HEK293T (cell line): Measurements from ENCODE around the gene DOCK1.
"Not testable (repeated sequence)": the region's sequence is repeated elsewhere in the genome, so short reads cannot be mapped to it uniquely, and the experiment has no call there.

Experiments used
- CTCF ChIA-PET: fragments of 350-600 bp; formaldehyde crosslinking; extraction: SDS; loops from one replicate; lab custom pipeline; 2021; ENCODE audit warnings: antibody characterized with exemption, inconsistent platforms; lab: Yijun Ruan, JAX
- POLR2A ChIA-PET: fragments of 350-600 bp; formaldehyde crosslinking; extraction: SDS; loops from one replicate; lab custom pipeline; 2020; ENCODE audit warnings: antibody characterized with exemption, inconsistent platforms; lab: Yijun Ruan, JAX
- DNase-seq: peaks from one replicate; pipeline ENCODE4 v3.0.0; 2012; ENCODE audit warnings: mixed read lengths; ENCODE audit errors: extremely low spot score
- ARNT ChIP-seq: fragments of 450-650 bp; IDR thresholded peaks from 2 replicates; pipeline ENCODE4 v1.6.1; 2017; ENCODE audit warnings: mild to moderate bottlenecking
- BHLHE40 ChIP-seq: fragments of 450-650 bp; IDR thresholded peaks from 2 replicates; pipeline ENCODE4 v1.6.1; 2016; ENCODE audit warnings: mild to moderate bottlenecking, moderate library complexity, borderline replicate concordance
- CTBP1 ChIP-seq: fragments of 450-650 bp; IDR thresholded peaks from 2 replicates; pipeline ENCODE4 v1.6.1; 2016; ENCODE audit warnings: borderline replicate concordance
- ELF4 ChIP-seq: fragments of 450-650 bp; IDR thresholded peaks from 2 replicates; pipeline ENCODE4 v1.6.1; 2017; ENCODE audit warnings: antibody characterized with exemption
- FOXA1 ChIP-seq: fragments of 450-650 bp; IDR thresholded peaks from 2 replicates; pipeline ENCODE4 v1.6.1; 2016; ENCODE audit warnings: mild to moderate bottlenecking
- FOXK2 ChIP-seq: fragments of 450-650 bp; IDR thresholded peaks from 2 replicates; pipeline ENCODE4 v1.6.1; 2016; ENCODE audit warnings: mild to moderate bottlenecking
- FOXM1 ChIP-seq: fragments of 450-650 bp; IDR thresholded peaks from 2 replicates; pipeline ENCODE4 v1.6.1; 2017; ENCODE audit warnings: mild to moderate bottlenecking, borderline replicate concordance
- HDGF ChIP-seq: fragments of 450-650 bp; IDR thresholded peaks from 2 replicates; pipeline ENCODE4 v1.6.1; 2017; ENCODE audit warnings: antibody characterized with exemption, borderline replicate concordance
- L3MBTL2 ChIP-seq: fragments of 450-650 bp; conservative IDR thresholded peaks from 2 replicates; pipeline ENCODE4 v1.6.1; 2016; ENCODE audit warnings: mild to moderate bottlenecking
- LEF1 ChIP-seq: fragments of 450-650 bp; IDR thresholded peaks from 2 replicates; pipeline ENCODE4 v1.6.1; 2017; ENCODE audit warnings: mild to moderate bottlenecking, borderline replicate concordance
- NFRKB ChIP-seq: fragments of 450-650 bp; IDR thresholded peaks from 2 replicates; pipeline ENCODE4 v1.6.1; 2016; ENCODE audit warnings: mild to moderate bottlenecking, moderate library complexity
- PKNOX1 ChIP-seq: fragments of 450-650 bp; IDR thresholded peaks from 2 replicates; pipeline ENCODE4 v1.6.1; 2016
- SP1 ChIP-seq: fragments of 450-650 bp; IDR thresholded peaks from 2 replicates; pipeline ENCODE4 v1.6.1; 2017
- SUZ12 ChIP-seq: fragments of 450-650 bp; IDR thresholded peaks from 2 replicates; pipeline ENCODE4 v1.6.1; 2016; ENCODE audit warnings: mild to moderate bottlenecking
- TARDBP ChIP-seq: fragments of 450-650 bp; IDR thresholded peaks from 2 replicates; pipeline ENCODE4 v1.6.1; 2016
- ZNF384 ChIP-seq: fragments of 450-650 bp; IDR thresholded peaks from 2 replicates; pipeline ENCODE4 v1.6.1; 2016

The DOCK1 gene

GRCh38 chr10:126913316-126913715, 8.1 kb downstream of the DOCK1 start:
- no peak for DNase-seq
- CTCF ChIA-PET: no interaction called here
- TF ChIP-seq FOXA1 (no peak), SP1 (no peak), ARNT (no peak), FOXM1 (no peak), LEF1 (no peak), CTBP1 (no peak), PKNOX1 (no peak), BHLHE40 (no peak), TARDBP (no peak), ELF4 (no peak), ZNF384 (no peak), HDGF (no peak), L3MBTL2 (no peak), FOXK2 (no peak), NFRKB (no peak), SUZ12 (no peak)
- POLR2A ChIA-PET: interaction anchor here (1.6 kb wide), 1 partner anchor 8 kb away, joined by 4 read pairs; the partner anchor contains the start of gene DOCK1

GRCh38 chr10:126914561-126914960, 9.3 kb downstream of the DOCK1 start:
- POLR2A ChIA-PET: interaction anchor here (1.6 kb wide), 1 partner anchor 10 kb away, joined by 4 read pairs; the partner anchor contains the start of gene DOCK1
- CTCF ChIA-PET: no interaction called here
- DNase-seq: no peak
- TF ChIP-seq FOXA1 (no peak), NFRKB (no peak), FOXM1 (no peak), ARNT (no peak), ZNF384 (no peak), BHLHE40 (no peak), SP1 (no peak), SUZ12 (no peak), PKNOX1 (no peak), TARDBP (no peak), HDGF (no peak), LEF1 (no peak), FOXK2 (no peak), CTBP1 (no peak), L3MBTL2 (no peak), ELF4 (no peak)

GRCh38 chr10:126916952-126917351, 11.7 kb downstream of the DOCK1 start:
- CTCF ChIA-PET, POLR2A ChIA-PET, DNase-seq: not testable (repeated sequence)

- ChIA-PET POLR2A (no interaction called here), CTCF (no interaction called here)
- TF ChIP-seq HDGF: no peak
- no peak for DNase-seq
Measured at GRCh38 chr10:126917375-126917774, 12.1 kb downstream of the DOCK1 start.

- TF ChIP-seq FOXA1: no peak
- TF ChIP-seq BHLHE40: no peak
- no peak for TF ChIP-seq ZNF384
- no peak for TF ChIP-seq ELF4
- no peak for TF ChIP-seq LEF1
- TF ChIP-seq L3MBTL2: no peak
- TF ChIP-seq FOXK2: no peak
- no peak for TF ChIP-seq PKNOX1
- TF ChIP-seq SUZ12: no peak
- no peak for TF ChIP-seq FOXM1
- TF ChIP-seq TARDBP: no peak
- TF ChIP-seq NFRKB: no peak
- DNase-seq: no peak
- CTCF ChIA-PET: no interaction called here
- POLR2A ChIA-PET: no interaction called here
Measured at GRCh38 chr10:126917975-126918908, 13.0 kb downstream of the DOCK1 start.

- CTCF ChIA-PET: no interaction called here
- no peak for DNase-seq
- POLR2A ChIA-PET: no interaction called here
- TF ChIP-seq TARDBP (no peak), FOXA1 (no peak), ZNF384 (no peak), ARNT (no peak), PKNOX1 (no peak), SP1 (no peak), SUZ12 (no peak), CTBP1 (no peak)
Measured at GRCh38 chr10:126919426-126919825, 14.2 kb downstream of the DOCK1 start.
